GM18870 (cell line): ENCODE results near the gene PALMD.

Source experiments
- ATAC-seq: cut with Tn5 transposase; IDR thresholded peaks from one replicate; pipeline ENCODE4 v1.9.1; 2021; ENCODE audit warnings: moderate library complexity; ENCODE audit not compliant: unreplicated experiment

PALMD gene

GRCh38 chr1:99634971-99635624, 10.8 kb upstream of the PALMD start:
- no peak for ATAC-seq

GRCh38 chr1:99635664-99636063, 10.2 kb upstream of the PALMD start:
- ATAC-seq: no peak

- ATAC-seq: no peak
Observed at GRCh38 chr1:99636647-99637175, 9.2 kb upstream of the PALMD start.

- ATAC-seq: no peak
Observed at GRCh38 chr1:99638853-99639252, 7.1 kb upstream of the PALMD start.

- ATAC-seq: no peak
Observed at GRCh38 chr1:99639408-99639807, 6.5 kb upstream of the PALMD start.

GRCh38 chr1:99639945-99640344, 6.0 kb upstream of the PALMD start:
- no peak for ATAC-seq

- ATAC-seq: no peak
Observed at GRCh38 chr1:99640672-99641071, 5.2 kb upstream of the PALMD start.

- no peak for ATAC-seq
Observed at GRCh38 chr1:99641558-99641957, 4.4 kb upstream of the PALMD start.

GRCh38 chr1:99642053-99642452, 3.9 kb upstream of the PALMD start:
- ATAC-seq: no peak

- no peak for ATAC-seq
Observed at GRCh38 chr1:99643021-99643779, 2.7 kb upstream of the PALMD start.

GRCh38 chr1:99644279-99645004, 1.5 kb upstream of the PALMD start:
- peak; percentile 62 for ATAC-seq

GRCh38 chr1:99645203-99645602, 710 bp upstream of the PALMD start:
- no peak for ATAC-seq

- no peak for ATAC-seq
Observed at GRCh38 chr1:99646868-99647267, 955 bp downstream of the PALMD start.

- ATAC-seq: no peak
Observed at GRCh38 chr1:99647490-99647889, 1.6 kb downstream of the PALMD start.

GRCh38 chr1:99648107-99648506, 2.2 kb downstream of the PALMD start:
- no peak for ATAC-seq

- no peak for ATAC-seq
Observed at GRCh38 chr1:99650030-99650429, 4.1 kb downstream of the PALMD start.

- no peak for ATAC-seq
Observed at GRCh38 chr1:99650773-99651437, 5.0 kb downstream of the PALMD start.

- no peak for ATAC-seq
Observed at GRCh38 chr1:99652881-99653281, 7.0 kb downstream of the PALMD start.

GRCh38 chr1:99655376-99655775, 9.5 kb downstream of the PALMD start:
- no peak for ATAC-seq

GRCh38 chr1:99656701-99657100, 10.8 kb downstream of the PALMD start:
- no peak for ATAC-seq
